Stimulated activated CD8-positive, alpha-beta memory T cell treated with anti-CD3 and anti-CD28 coated beads, Interleukin-2, amount 100 ng/mL, for 1 hour (primary cell): ENCODE measurements around the gene MFRP.

Experiments
- DNase-seq, 2 donors: peaks; one replicate each; pipeline ENCODE4 v3.0.0-alpha.2; 2020; ENCODE audit warnings: low read depth in 2 of 2

The MFRP gene

DNA sequence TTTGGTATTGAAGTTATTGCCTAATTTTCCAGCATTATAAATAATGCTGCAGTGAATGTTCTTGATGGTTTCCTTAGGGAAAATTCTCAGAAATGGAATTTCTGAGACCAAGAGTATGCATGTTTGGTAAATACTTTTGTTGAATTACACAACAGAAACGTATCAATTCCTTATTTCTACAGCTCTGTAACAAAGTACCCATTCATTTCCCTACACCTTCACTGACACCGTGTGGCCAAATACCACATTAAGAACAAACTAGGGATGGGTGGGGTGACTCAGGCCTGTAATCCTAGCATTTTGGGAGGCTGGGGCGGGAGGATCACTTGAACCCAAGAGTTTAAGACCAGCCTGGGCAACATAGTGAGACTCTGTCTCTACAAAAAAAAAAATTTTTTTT lies 51.3 kb downstream of the MFRP start:
- no peak for DNase-seq

GRCh38 chr11:119293461-119293860 lies 53.0 kb downstream of the MFRP start:
- no peak for DNase-seq

DNA sequence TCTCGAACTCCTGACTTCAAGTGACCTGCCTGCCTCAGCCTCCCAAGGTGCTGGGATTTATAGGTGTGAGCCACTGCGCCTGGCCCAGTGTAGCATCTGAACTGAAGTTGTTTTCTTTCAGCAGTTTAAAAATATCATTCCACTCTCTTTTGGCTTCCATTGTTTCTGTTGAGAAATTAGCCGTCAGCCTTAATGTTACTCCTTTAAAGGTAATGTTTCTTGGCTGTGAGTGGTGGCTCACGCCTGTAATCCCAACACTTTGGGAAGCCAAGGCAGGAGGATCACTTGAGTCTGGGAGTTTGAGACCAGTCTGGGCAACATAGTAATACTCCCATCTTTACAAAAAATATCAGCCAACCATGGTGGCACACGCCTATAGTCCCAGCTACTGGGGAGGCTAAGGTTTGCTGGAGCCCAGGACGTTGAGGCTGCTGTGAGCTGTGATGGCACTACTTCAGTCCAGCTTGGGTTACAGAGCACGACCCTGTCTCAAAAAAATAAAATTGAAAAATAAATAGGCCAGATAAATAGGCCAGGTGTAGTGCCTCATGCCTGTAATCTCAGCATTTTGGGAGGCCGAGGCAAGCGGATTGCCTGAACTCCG lies 55.5 kb downstream of the MFRP start:
- no peak for DNase-seq
